Hippocampal formation (tissue), 2 donors: Measurements from ENCODE around the gene KLK4.

ENCODE experiments used
- DNase-seq, 2 donors: peaks; one replicate each; lab custom pipeline; 2025; lab: John Stamatoyannopoulos, UW

The KLK4 gene

GRCh38 chr19:50878851-50879250 lies 32.3 kb downstream of the KLK4 start:
- no peak for DNase-seq

- DNase-seq, result no peak
These were observed 33.9 kb downstream of the KLK4 start for GRCh38 chr19:50877338-50877737.

- DNase-seq, result no peak
These were observed 34.7 kb downstream of the KLK4 start for GRCh38 chr19:50876456-50876855.

- no peak for DNase-seq
These were observed 35.3 kb downstream of the KLK4 start for GRCh38 chr19:50875795-50876422.

GRCh38 chr19:50874211-50874610 lies 37.0 kb downstream of the KLK4 start:
- no peak for DNase-seq

- DNase-seq, result no peak
These were observed 38.1 kb downstream of the KLK4 start, which contains the start of gene KLK2 for GRCh38 chr19:50873056-50873455. TSS of gene KLK2 (plus strand) at chr19:50873439. CDS start at chr19:50873474, 35 bp downstream.

GRCh38 chr19:50870417-50871089 lies 40.6 kb downstream of the KLK4 start:
- DNase-seq, result no peak

- no peak for DNase-seq
These were observed 41.7 kb downstream of the KLK4 start for GRCh38 chr19:50869479-50869878.

GRCh38 chr19:50861496-50862286 lies 49.5 kb downstream of the KLK4 start:
- DNase-seq, result no peak

- DNase-seq, result no peak
These were observed 50.2 kb downstream of the KLK4 start for GRCh38 chr19:50861010-50861409.

GRCh38 chr19:50859849-50860248 lies 51.3 kb downstream of the KLK4 start:
- no peak for DNase-seq

GRCh38 chr19:50858886-50859285 lies 52.3 kb downstream of the KLK4 start:
- no peak for DNase-seq

- no peak for DNase-seq
These were observed 53.8 kb downstream of the KLK4 start for GRCh38 chr19:50857366-50857765.
